Gastroesophageal sphincter (tissue), 3 donors: Measurements from ENCODE around the gene MYO3B.

Experiments used
- CTCF ChIP-seq, 4 experiments: fragments of 200-600 bp in 2 of 4; fragments of 450-650 bp in 2 of 4; sonication (generic) in 1 of 4; IDR thresholded peaks; one replicate each; pipeline ENCODE4 v1.5.1; 2017 to 2019; ENCODE audit warnings: antibody characterized with exemption in 4 of 4, mild to moderate bottlenecking in 2 of 4, moderate library complexity in 2 of 4
- EP300 ChIP-seq: sonication (generic); formaldehyde crosslinking; IDR thresholded peaks from one replicate; pipeline ENCODE4 v1.6.1; 2017; ENCODE audit warnings: antibody characterized with exemption, mild to moderate bottlenecking

- TF ChIP-seq CTCF (IDR thresholded peaks at IDR 0.05) (no peak), EP300 (no peak)
These were observed 315.6 kb downstream of the MYO3B start for GRCh38 chr2:170493426-170494097.
